CD14-positive monocyte (primary cell): ENCODE measurements around the gene CCDC106. TPM values are rescaled to one million over a fixed set of nuclear protein-coding genes. Genes with fewer than 3 reads are reported as not detected.

Experiments
- DNase-seq, 3 donors: peaks; one replicate each; pipeline ENCODE4 v3.0.0-alpha.2; 2011 to 2022
- H2AFZ ChIP-seq: 2 replicates; pipeline ENCODE4 v1.6.0; 2012; ENCODE audit warnings: mild to moderate bottlenecking, low read depth, low read length, inconsistent platforms; ENCODE audit not compliant: insufficient read depth, poor library complexity, severe bottlenecking
- H3K27ac ChIP-seq, 2 donors: 1 replicate in 1 of 2; 2 replicates in 1 of 2; pipeline ENCODE4 v1.5.1; 2012 to 2013; ENCODE audit warnings: low read length in 2 of 2, control low read depth in 1 of 2, inconsistent platforms in 1 of 2, low read depth in 1 of 2, mild to moderate bottlenecking in 1 of 2
- H3K27me3 ChIP-seq, 2 donors: one replicate each; pipeline versions ENCODE4 v1.6.0 to v1.6.1; 2011 to 2013; ENCODE audit warnings: low read length in 2 of 2; ENCODE audit not compliant: control insufficient read depth in 2 of 2, insufficient read depth in 2 of 2
- H3K36me3 ChIP-seq, 2 donors: replicated peaks in 1 of 2; 1 replicate in 1 of 2; 2 replicates in 1 of 2; pipeline versions ENCODE4 v1.5.1 to v1.6.1; 2012 to 2013; ENCODE audit warnings: low read length in 2 of 2, control low read depth in 1 of 2, inconsistent platforms in 1 of 2, mild to moderate bottlenecking in 1 of 2; ENCODE audit not compliant: insufficient read depth in 2 of 2, control insufficient read depth in 1 of 2
- H3K4me1 ChIP-seq, 2 donors: 1 replicate in 1 of 2; 2 replicates in 1 of 2; pipeline versions ENCODE4 v1.5.1 to v1.6.1; 2012 to 2013; ENCODE audit warnings: low read length in 2 of 2, control low read depth in 1 of 2, inconsistent platforms in 1 of 2, mild to moderate bottlenecking in 1 of 2, moderate library complexity in 1 of 2; ENCODE audit not compliant: insufficient read depth in 2 of 2, control insufficient read depth in 1 of 2
- H3K4me2 ChIP-seq: replicated peaks from 2 replicates; pipeline ENCODE3; 2012; ENCODE audit warnings: low read length, moderate library complexity, mild to moderate bottlenecking; ENCODE audit not compliant: poor library complexity, severe bottlenecking; ENCODE audit errors: extremely low read depth
- H3K4me3 ChIP-seq, 3 experiments: fragments of 200-600 bp in 1 of 3; sonication (generic) in 1 of 3; replicated peaks in 1 of 3; 1 replicate in 2 of 3; 2 replicates in 1 of 3; pipeline ENCODE4 v1.5.1; 2011 to 2013; ENCODE audit warnings: low read length in 3 of 3, mild to moderate bottlenecking in 3 of 3, control low read depth in 2 of 3, low read depth in 2 of 3, inconsistent platforms in 1 of 3, moderate library complexity in 1 of 3
- H3K79me2 ChIP-seq: 2 replicates; pipeline ENCODE4 v1.6.0; 2012; ENCODE audit warnings: mild to moderate bottlenecking, control low read depth, inconsistent platforms, low read length, moderate library complexity; ENCODE audit not compliant: insufficient read depth
- H3K9ac ChIP-seq: 2 replicates; pipeline ENCODE4 v1.6.0; 2017; ENCODE audit warnings: low read length, mild to moderate bottlenecking; ENCODE audit not compliant: insufficient read depth, poor library complexity, severe bottlenecking
- H3K9me3 ChIP-seq, 2 donors: replicated peaks in 1 of 2; 1 replicate in 1 of 2; 2 replicates in 1 of 2; pipeline versions ENCODE4 v1.5.1 to v1.6.1; 2012 to 2013; ENCODE audit warnings: low read length in 2 of 2, control low read depth in 1 of 2; ENCODE audit not compliant: control insufficient read depth in 1 of 2, insufficient read depth in 1 of 2
- H4K20me1 ChIP-seq: 2 replicates; pipeline ENCODE4 v1.6.0; 2012; ENCODE audit warnings: mild to moderate bottlenecking, low read length, control low read depth, moderate library complexity; ENCODE audit not compliant: insufficient read depth
- H3K27ac Mint-ChIP-seq, 7 donors: one replicate each; pipeline ENCODE4 v1.8.0; 2020; ENCODE audit warnings: mild to moderate bottlenecking in 7 of 7, mixed read lengths in 7 of 7, moderate library complexity in 6 of 7, inconsistent platforms in 2 of 7
- H3K27me3 Mint-ChIP-seq, 3 donors: one replicate each; pipeline ENCODE4 v1.8.0; 2021 to 2022; ENCODE audit warnings: low read depth in 3 of 3, mild to moderate bottlenecking in 3 of 3, mixed read lengths in 3 of 3, moderate library complexity in 3 of 3, inconsistent platforms in 1 of 3
- H3K36me3 Mint-ChIP-seq, 2 donors: one replicate each; pipeline ENCODE4 v1.8.0; 2020; ENCODE audit warnings: mixed read lengths in 2 of 2, inconsistent platforms in 1 of 2, mild to moderate bottlenecking in 1 of 2
- H3K4me1 Mint-ChIP-seq: one replicate; pipeline ENCODE4 v1.8.0; 2020; ENCODE audit warnings: mild to moderate bottlenecking, mixed read lengths
- H3K4me3 Mint-ChIP-seq, 2 donors: one replicate each; pipeline ENCODE4 v1.8.0; 2020; ENCODE audit warnings: mild to moderate bottlenecking in 2 of 2, mixed read lengths in 2 of 2, moderate library complexity in 1 of 2
- H3K9me3 Mint-ChIP-seq, 7 donors: one replicate each; pipeline ENCODE4 v1.8.0; 2020 to 2022; ENCODE audit warnings: mixed read lengths in 7 of 7, mild to moderate bottlenecking in 6 of 7, moderate library complexity in 6 of 7, inconsistent platforms in 2 of 7
- CTCF ChIP-seq: fragments of 200-600 bp; IDR thresholded peaks from one replicate; pipeline ENCODE4 v1.8.0; 2022; ENCODE audit warnings: antibody characterized with exemption, mild to moderate bottlenecking
- WGBS: methylation state at CpG from one replicate; pipeline ENCODE4 v1.1.5; 2013; ENCODE audit warnings: missing lambda C conversion rate; ENCODE audit not compliant: insufficient coverage; 5-methylcytosine and 5-hydroxymethylcytosine counted together
- intact Hi-C, 2 donors: fragments of 100-400 bp; cut with micrococcal nuclease; formaldehyde crosslinking; loops; one replicate each; pipeline versions ENCODE4 v1.15.0 to v1.15.1; 2023
- polyA plus RNA-seq, 3 donors: library from polyadenylated mRNA; depleted of rRNA in 1 of 3; unstranded in 2 of 3; stranded (reverse) in 1 of 3; fragments of 300-500 nt in 2 of 3; fragments of >200 nt in 1 of 3; fragmentation: Illumina TruSeq in 2 of 3; gene quantifications; 1 replicate in 2 of 3; 2 replicates in 1 of 3; pipeline ENCODE4 v1.2.3, GENCODE V29; 2012 to 2021

CCDC106 gene
- polyA plus RNA-seq, 3 donors: 0.74 to 2.4 (median 1.2) TPM

DNA sequence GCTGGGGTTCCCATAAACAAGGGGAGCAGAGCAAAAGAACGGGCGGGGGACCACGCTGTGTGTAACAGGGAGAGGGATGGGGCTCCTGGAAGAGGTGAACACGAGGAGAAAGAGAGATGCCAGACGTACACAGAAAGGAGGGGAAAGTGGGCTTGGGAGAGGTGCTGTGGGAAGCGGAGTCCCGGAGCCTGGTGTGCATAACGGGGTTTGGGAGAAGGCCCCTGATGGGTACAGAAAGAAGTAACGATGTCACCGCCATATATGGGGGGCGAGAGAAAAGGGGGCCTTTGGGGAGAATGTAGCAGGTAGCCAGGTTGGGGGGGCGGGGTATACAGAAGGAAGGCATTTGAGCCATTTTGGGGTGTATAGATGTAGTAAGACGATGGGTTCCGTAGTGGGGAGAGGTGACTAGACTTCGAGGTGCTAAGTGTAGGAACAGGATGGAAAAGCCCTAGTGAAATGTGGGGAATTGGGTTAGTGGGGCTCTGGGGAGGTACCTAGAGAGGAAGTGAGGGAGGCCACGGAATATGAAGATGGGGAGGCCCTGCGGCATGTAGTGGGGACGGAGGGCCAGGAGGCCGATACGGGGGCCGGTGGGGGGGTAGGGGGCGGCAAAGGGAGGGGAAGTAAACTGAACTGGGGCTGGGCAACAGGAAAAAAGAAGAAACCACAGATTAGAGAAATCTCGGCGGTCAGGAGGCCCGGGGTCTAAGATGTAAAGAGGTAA lies 6.4 kb upstream of the CCDC106 start:
- Histone ChIP-seq H3K9me3 (peaks cover 0 to 3% of the 10 kb centered on the region in 2 donors), H3K4me2 (peak overlapping the region; percentile 96), H3K9ac (peak overlapping the region; percentile 72), H3K36me3 (peaks cover 11 to 13% of the 10 kb centered on the region in 2 donors), H2AFZ (peak overlapping the region; percentile 82), H3K79me2 (peaks cover 47% of the 10 kb centered on the region), H3K4me3 (peak overlapping the region; percentile 67 to 83 (median 71)), H4K20me1 (peaks cover 16% of the 10 kb centered on the region), H3K27me3 (peaks cover 0 to 5% of the 10 kb centered on the region in 2 donors), H3K4me1 (peaks cover 47 to 63% of the 10 kb centered on the region in 2 donors), H3K27ac (peak overlapping the region; percentile 60 to 80)
- H3K9me3 Mint-ChIP-seq: peaks cover 0 to 7% (median 3%) of the 10 kb centered on the region in 7 donors
- peak overlapping the region; percentile 40 to 88 (median 83) for H3K27ac Mint-ChIP-seq
- intact Hi-C loops: loop anchor here in 1 of 2 donors (5.0 kb wide), 1 partner anchor 34 kb away; the partner anchor contains the start of gene ZNF865
- TF ChIP-seq CTCF: no peak
- under 1% methylated on average over 20 of the region's 25 CpGs for WGBS
- H3K4me3 Mint-ChIP-seq: peak overlapping the region; percentile 88 to 97
- H3K27me3 Mint-ChIP-seq: peaks cover 4 to 20% (median 20%) of the 10 kb centered on the region in 3 donors
- H3K4me1 Mint-ChIP-seq: peaks cover 62% of the 10 kb centered on the region
- DNase-seq: peak in 1 of 3 donors; percentile 48
- H3K36me3 Mint-ChIP-seq: peaks cover 19 to 29% of the 10 kb centered on the region in 2 donors

GRCh38 chr19:55642153-55643002 lies 5.6 kb upstream of the CCDC106 start:
- Histone ChIP-seq H3K9me3 (peaks cover 0 to 3% of the 10 kb centered on the region in 2 donors), H3K4me1 (peaks cover 50 to 62% of the 10 kb centered on the region in 2 donors), H3K36me3 (peaks cover 11 to 13% of the 10 kb centered on the region in 2 donors), H3K79me2 (peaks cover 40% of the 10 kb centered on the region), H3K27ac (peak overlapping the region in 1 of 2 donors; percentile 91), H4K20me1 (peaks cover 16% of the 10 kb centered on the region), H3K4me2 (peak overlapping the region; percentile 96), H2AFZ (peak overlapping the region; percentile 82), H3K4me3 (peak overlapping the region; percentile 46 to 83 (median 67)), H3K9ac (peak overlapping the region; percentile 74), H3K27me3 (peaks cover 0 to 5% of the 10 kb centered on the region in 2 donors)
- Mint-ChIP-seq H3K4me3 (peak overlapping the region; percentile 88 to 97), H3K36me3 (peaks cover 18 to 33% of the 10 kb centered on the region in 2 donors), H3K27ac (peak overlapping the region; percentile 1 to 88 (median 80)), H3K9me3 (peaks cover 0 to 7% (median 3%) of the 10 kb centered on the region in 7 donors), H3K27me3 (peaks cover 4 to 20% (median 20%) of the 10 kb centered on the region in 3 donors), H3K4me1 (peaks cover 60% of the 10 kb centered on the region)
- under 1% methylated on average over 52 of the region's 65 CpGs for WGBS
- intact Hi-C loops: loop anchor here in 1 of 2 donors (5.0 kb wide), 1 partner anchor 35 kb away; the partner anchor contains the start of gene ZNF865
- no peak for DNase-seq
- no peak for TF ChIP-seq CTCF
